CD4-positive, alpha-beta T cell (primary cell): ENCODE results near the gene FBF1. TPM values are rescaled to one million over a fixed set of nuclear protein-coding genes. Genes with fewer than 3 reads are reported as not detected.

Experiments used
- ATAC-seq: fragments of 200-7000 bp; cut with Tn5 transposase; one replicate; pipeline ENCODE4 v1.10.0; 2022; ENCODE audit warnings: mild to moderate bottlenecking; ENCODE audit not compliant: poor library complexity
- CTCF ChIA-PET: fragments of 350-600 bp; sonication (Branson Sonifier 250); formaldehyde crosslinking; loops from one replicate; lab custom pipeline; 2021; ENCODE audit warnings: antibody characterized with exemption, inconsistent platforms; lab: Charles Lee
- POLR2A ChIA-PET: fragments of 350-600 bp; sonication (Branson Sonifier 250); formaldehyde crosslinking; loops from one replicate; lab custom pipeline; 2021; ENCODE audit warnings: antibody characterized with exemption, inconsistent platforms; lab: Charles Lee
- DNase-seq, 14 experiments: peaks; one replicate each; pipeline ENCODE4 v3.0.0-alpha.2; 2013 to 2020; ENCODE audit warnings: mixed read lengths in 2 of 14
- H3K27ac ChIP-seq, 2 donors: one replicate each; pipeline versions ENCODE4 v1.5.1 to v1.7.0; 2013; ENCODE audit warnings: low read length in 2 of 2, low read depth in 1 of 2, mild to moderate bottlenecking in 1 of 2
- H3K27me3 ChIP-seq, 2 experiments: 1 replicate in 1 of 2; 2 replicates in 1 of 2; pipeline versions ENCODE4 v1.6.1 to v1.7.0; 2013; ENCODE audit warnings: low read length in 2 of 2, control low read depth in 1 of 2, mild to moderate bottlenecking in 1 of 2, moderate library complexity in 1 of 2; ENCODE audit not compliant: insufficient read depth in 2 of 2, control insufficient read depth in 1 of 2
- H3K36me3 ChIP-seq: one replicate; pipeline ENCODE4 v1.6.1; 2013; ENCODE audit warnings: low read length, control low read depth; ENCODE audit not compliant: insufficient read depth
- H3K4me1 ChIP-seq: one replicate; pipeline ENCODE4 v1.6.1; 2013; ENCODE audit warnings: low read length, control low read depth; ENCODE audit not compliant: insufficient read depth
- H3K4me3 ChIP-seq: one replicate; pipeline ENCODE4 v1.5.1; 2013; ENCODE audit warnings: mild to moderate bottlenecking, low read length, moderate library complexity
- H3K9me3 ChIP-seq, 2 experiments: 1 replicate in 1 of 2; 2 replicates in 1 of 2; pipeline versions ENCODE4 v1.6.1 to v1.7.0; 2013; ENCODE audit warnings: low read length in 2 of 2, mild to moderate bottlenecking in 2 of 2, control low read depth in 1 of 2, moderate library complexity in 1 of 2; ENCODE audit not compliant: control insufficient read depth in 1 of 2, insufficient read depth in 1 of 2
- H3K27ac Mint-ChIP-seq: one replicate; pipeline ENCODE4 v1.8.0; 2020; ENCODE audit warnings: mixed read lengths
- H3K27me3 Mint-ChIP-seq: one replicate; pipeline ENCODE4 v1.8.0; 2021; ENCODE audit warnings: mixed read lengths
- H3K36me3 Mint-ChIP-seq: one replicate; pipeline ENCODE4 v1.8.0; 2021; ENCODE audit warnings: low read depth, mixed read lengths
- H3K4me1 Mint-ChIP-seq: one replicate; pipeline ENCODE4 v1.8.0; 2021; ENCODE audit warnings: low read depth, mixed read lengths
- H3K4me3 Mint-ChIP-seq: one replicate; pipeline ENCODE4 v1.8.0; 2020; ENCODE audit warnings: mild to moderate bottlenecking, mixed read lengths
- H3K9me3 Mint-ChIP-seq: one replicate; pipeline ENCODE4 v1.8.0; 2020; ENCODE audit warnings: mixed read lengths
- intact Hi-C, 2 experiments: fragments of 100-400 bp; cut with DNase I in 1 of 2; cut with micrococcal nuclease in 1 of 2; formaldehyde crosslinking; loops; one replicate each; pipeline versions ENCODE4 v1.15.1 to v1.9.0; 2023 to 2025; cut with DNase I, micrococcal nuclease
- total RNA-seq, 174 experiments: library from RNA in 2 of 174; stranded (reverse) in 2 of 174; gene quantifications; one replicate each; pipeline ENCODE4 v1.2.3 and lab custom pipeline; 2021 to 2026
- TF ChIP-seq, protein P1 (sequence below): fragments of 200-600 bp; IDR thresholded peaks from one replicate; pipeline ENCODE4 v1.8.0; 2022; ENCODE audit warnings: antibody characterized with exemption, mild to moderate bottlenecking

FBF1 gene
- total RNA-seq, 2 experiments from 2014 or later: 21.2 to 23.9 TPM

DNA sequence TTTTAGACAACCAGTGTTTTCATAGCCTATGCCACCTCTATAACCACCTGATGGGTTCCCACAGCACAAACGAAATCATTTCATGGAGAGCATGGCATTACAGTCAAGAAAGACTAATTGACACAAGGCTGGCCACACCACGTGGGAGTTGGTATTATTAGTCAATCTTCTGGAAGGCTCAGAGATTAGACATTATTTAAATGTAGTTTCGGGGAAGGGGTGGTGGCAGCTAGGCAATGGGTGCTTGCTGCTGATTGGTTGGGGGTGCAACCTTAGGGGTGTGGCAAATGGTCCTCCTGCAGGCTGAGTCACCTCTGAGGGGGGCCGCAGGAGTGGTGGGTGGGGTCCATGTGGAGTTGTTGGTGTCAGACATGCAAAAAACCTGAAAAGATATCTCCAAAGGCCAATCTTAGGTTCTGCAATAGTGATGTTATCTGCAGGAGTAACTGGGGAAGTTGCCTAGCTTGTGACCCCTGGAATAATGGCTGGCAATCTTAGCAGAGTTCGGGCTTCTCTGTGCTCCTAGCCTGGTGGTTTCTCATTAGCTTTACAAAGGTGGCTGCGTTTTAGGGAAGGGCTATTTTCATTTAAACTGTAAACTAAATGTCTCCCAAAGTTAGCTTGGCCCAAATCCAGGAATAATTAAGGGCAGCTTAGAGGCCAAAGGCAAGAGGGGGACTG lies 42.8 kb upstream of the FBF1 start:
- TF ChIP-seq, protein P1, sequence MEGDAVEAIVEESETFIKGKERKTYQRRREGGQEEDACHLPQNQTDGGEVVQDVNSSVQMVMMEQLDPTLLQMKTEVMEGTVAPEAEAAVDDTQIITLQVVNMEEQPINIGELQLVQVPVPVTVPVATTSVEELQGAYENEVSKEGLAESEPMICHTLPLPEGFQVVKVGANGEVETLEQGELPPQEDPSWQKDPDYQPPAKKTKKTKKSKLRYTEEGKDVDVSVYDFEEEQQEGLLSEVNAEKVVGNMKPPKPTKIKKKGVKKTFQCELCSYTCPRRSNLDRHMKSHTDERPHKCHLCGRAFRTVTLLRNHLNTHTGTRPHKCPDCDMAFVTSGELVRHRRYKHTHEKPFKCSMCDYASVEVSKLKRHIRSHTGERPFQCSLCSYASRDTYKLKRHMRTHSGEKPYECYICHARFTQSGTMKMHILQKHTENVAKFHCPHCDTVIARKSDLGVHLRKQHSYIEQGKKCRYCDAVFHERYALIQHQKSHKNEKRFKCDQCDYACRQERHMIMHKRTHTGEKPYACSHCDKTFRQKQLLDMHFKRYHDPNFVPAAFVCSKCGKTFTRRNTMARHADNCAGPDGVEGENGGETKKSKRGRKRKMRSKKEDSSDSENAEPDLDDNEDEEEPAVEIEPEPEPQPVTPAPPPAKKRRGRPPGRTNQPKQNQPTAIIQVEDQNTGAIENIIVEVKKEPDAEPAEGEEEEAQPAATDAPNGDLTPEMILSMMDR: no peak
- intact Hi-C loops: loop anchor here in 1 of 2 experiments (10.0 kb wide), 1 partner anchor 401 kb away; the partner anchor contains the start of gene SPHK1
- no peak overlapping the region for H3K27ac ChIP-seq
- Mint-ChIP-seq H3K36me3 (peaks cover 16% of the 10 kb centered on the region), H3K4me1 (peaks cover 24% of the 10 kb centered on the region), H3K27ac (no peak overlapping the region), H3K4me3 (no peak overlapping the region), H3K9me3 (no peaks in the 10 kb centered on the region), H3K27me3 (no peaks in the 10 kb centered on the region)
- DNase-seq (peak in 1 of 14 experiments; percentile 8), ATAC-seq (no peak)
- ChIA-PET CTCF (no interaction called here), POLR2A (no interaction called here)
- H3K27me3 ChIP-seq: no peaks in the 10 kb centered on the region
- peaks cover 11% of the 10 kb centered on the region for H3K4me1 ChIP-seq
- H3K4me3 ChIP-seq: no peak overlapping the region
- peaks cover 3% of the 10 kb centered on the region for H3K36me3 ChIP-seq
- H3K9me3 ChIP-seq: no peaks in the 10 kb centered on the region

- no peaks in the 10 kb centered on the region for H3K9me3 ChIP-seq
- ATAC-seq (no peak), DNase-seq (no peak)
- H3K4me1 ChIP-seq: peaks cover 19% of the 10 kb centered on the region
- no peaks in the 10 kb centered on the region for H3K36me3 ChIP-seq
- Mint-ChIP-seq H3K4me3 (peak overlapping the region; percentile 95), H3K36me3 (peaks cover 16% of the 10 kb centered on the region), H3K4me1 (peaks cover 44% of the 10 kb centered on the region), H3K27me3 (no peaks in the 10 kb centered on the region), H3K27ac (peak overlapping the region; percentile 100), H3K9me3 (no peaks in the 10 kb centered on the region)
- H3K4me3 ChIP-seq: no peak overlapping the region
- intact Hi-C loops: loop anchor here in 1 of 2 experiments (10.0 kb wide), 1 partner anchor 404 kb away; the partner anchor contains the start of gene SPHK1
- H3K27me3 ChIP-seq: no peaks in the 10 kb centered on the region
- CTCF ChIA-PET: interaction anchor here (1.6 kb wide), 1 partner anchor 33 kb away, joined by 6 read pairs; no protein-coding TSS in a partner anchor
- TF ChIP-seq, protein P1: no peak
- POLR2A ChIA-PET: interaction anchor here (1.0 to 1.4 kb wide), 3 partner anchors 48 to 285 kb away, joined by 3 to 6 read pairs (median 3); partner anchors contain the start of gene WBP2
- H3K27ac ChIP-seq: no peak overlapping the region
Observed at GRCh38 chr17:75981019-75981615, 40.3 kb upstream of the FBF1 start.

GRCh38 chr17:75980188-75981018 lies 39.6 kb upstream of the FBF1 start:
- Histone ChIP-seq H3K36me3 (no peaks in the 10 kb centered on the region), H3K27ac (peak overlapping the region; percentile 91 to 94), H3K27me3 (no peaks in the 10 kb centered on the region), H3K9me3 (no peaks in the 10 kb centered on the region), H3K4me1 (peaks cover 19% of the 10 kb centered on the region), H3K4me3 (peak overlapping the region; percentile 99)
- DNase-seq (no peak), ATAC-seq (no peak)
- H3K4me1 Mint-ChIP-seq: peaks cover 51% of the 10 kb centered on the region
- H3K27me3 Mint-ChIP-seq: no peaks in the 10 kb centered on the region
- H3K9me3 Mint-ChIP-seq: no peaks in the 10 kb centered on the region
- peak overlapping the region; percentile 100 for H3K27ac Mint-ChIP-seq
- H3K36me3 Mint-ChIP-seq: peaks cover 18% of the 10 kb centered on the region
- TF ChIP-seq, protein P1: no peak
- intact Hi-C loops: loop anchor here in 1 of 2 experiments (10.0 kb wide), 1 partner anchor 404 kb away; the partner anchor contains the start of gene SPHK1
- POLR2A ChIA-PET: interaction anchor here (0.6 to 1.4 kb wide), 8 partner anchors 34 to 403 kb away, joined by 3 to 7 read pairs (median 4); partner anchors contain the start of genes GALK1, TRIM65, UNK and WBP2
- CTCF ChIA-PET: interaction anchor here (0.6 to 1.6 kb wide), 4 partner anchors 25 to 313 kb away, joined by 3 to 6 read pairs (median 3); partner anchors contain the start of genes RECQL5 and SAP30BP
- peak overlapping the region; percentile 95 for H3K4me3 Mint-ChIP-seq
